Activated naive CD4-positive, alpha-beta T cell treated with anti-CD3 and anti-CD28 coated beads for 36 hours (primary cell): ENCODE measurements around the gene HARS2. TPM values are rescaled to one million over a fixed set of nuclear protein-coding genes. Genes with fewer than 3 reads are reported as not detected.
"Not testable (repeated sequence)": the region's sequence is repeated elsewhere in the genome, so short reads cannot be mapped to it uniquely, and the experiment has no call there.

Experiments
- CTCF ChIA-PET: fragments of 350-600 bp; sonication (Branson Sonifier 250); formaldehyde crosslinking; loops from one replicate; lab custom pipeline; 2021; ENCODE audit warnings: antibody characterized with exemption; lab: Charles Lee
- DNase-seq: peaks from one replicate; pipeline ENCODE4 v3.0.0-alpha.2; 2020
- H3K27ac Mint-ChIP-seq: one replicate; pipeline ENCODE4 v1.8.0; 2021; ENCODE audit warnings: mild to moderate bottlenecking, mixed read lengths
- H3K27me3 Mint-ChIP-seq: one replicate; pipeline ENCODE4 v1.8.0; 2021; ENCODE audit warnings: low read depth, mixed read lengths
- H3K36me3 Mint-ChIP-seq: one replicate; pipeline ENCODE4 v1.8.0; 2021; ENCODE audit warnings: low read depth, mixed read lengths
- H3K4me1 Mint-ChIP-seq: one replicate; pipeline ENCODE4 v1.8.0; 2021; ENCODE audit warnings: low read depth, mixed read lengths
- H3K4me3 Mint-ChIP-seq: one replicate; pipeline ENCODE4 v1.8.0; 2021; ENCODE audit warnings: mild to moderate bottlenecking, moderate library complexity, mixed read lengths
- H3K9me3 Mint-ChIP-seq: one replicate; pipeline ENCODE4 v1.8.0; 2021; ENCODE audit warnings: mixed read lengths
- intact Hi-C: fragments of 100-400 bp; cut with micrococcal nuclease; formaldehyde crosslinking; loops from one replicate; pipeline ENCODE4 v1.15.1; 2023
- total RNA-seq, 2 experiments: library from RNA; stranded (reverse); gene quantifications; one replicate each; pipeline ENCODE4 v1.2.3, GENCODE V29; 2021

HARS2 gene
- total RNA-seq = 10 to 100 TPM; 27.4 to 29.3 TPM

- DNase-seq = peak; percentile 92
- Mint-ChIP-seq H3K4me3 (peak within 1 kb of the TSS; percentile 100), H3K9me3 (no peaks in the 10 kb centered on the region), H3K27ac (peak within 1 kb of the TSS; percentile 97), H3K4me1 (peaks cover 35% of the 10 kb centered on the region), H3K36me3 (peaks cover 19% of the 10 kb centered on the region), H3K27me3 (no peaks in the 10 kb centered on the region)
- CTCF ChIA-PET = interaction anchor here (0.7 to 1.8 kb wide), 6 partner anchors 17 to 318 kb away, joined by 3 to 6 read pairs (median 3); partner anchors contain the start of gene SRA1
- intact Hi-C loops = loop anchor here (1.0 to 2.0 kb wide), 10 partner anchors 9 to 388 kb away; partner anchors contain the start of genes ANKHD1, APBB3, IK and NDUFA2
These were observed at the start of gene HARS2, which contains the start of gene HARS1 for GRCh38 chr5:140690941-140691924. TSS of gene HARS2 (plus strand) at chr5:140691455. CDS start at chr5:140691649, 194 bp downstream. TSS of gene HARS1 (minus strand) at chr5:140691370. CDS start at chr5:140691304, 66 bp downstream.

- H3K4me1 Mint-ChIP-seq = peaks cover 45% of the 10 kb centered on the region
- H3K4me3 Mint-ChIP-seq = no peak overlapping the region
- intact Hi-C loops = no loop called here
- no peaks in the 10 kb centered on the region for H3K9me3 Mint-ChIP-seq
- H3K36me3 Mint-ChIP-seq = peaks cover 22% of the 10 kb centered on the region
- no peaks in the 10 kb centered on the region for H3K27me3 Mint-ChIP-seq
- no peak for DNase-seq
- H3K27ac Mint-ChIP-seq = no peak overlapping the region
- CTCF ChIA-PET = interaction anchor here (0.6 to 0.8 kb wide), 2 partner anchors 79 to 269 kb away, joined by 3 read pairs; no protein-coding TSS in a partner anchor
These were observed 49.5 kb upstream of the HARS2 start for GRCh38 chr5:140641716-140642115.

GRCh38 chr5:140642718-140643117, 48.5 kb upstream of the HARS2 start:
- H3K9me3 Mint-ChIP-seq = no peaks in the 10 kb centered on the region
- peaks cover 25% of the 10 kb centered on the region for H3K36me3 Mint-ChIP-seq
- H3K27ac Mint-ChIP-seq = peak overlapping the region; percentile 12
- H3K4me3 Mint-ChIP-seq = no peak overlapping the region
- H3K27me3 Mint-ChIP-seq = no peaks in the 10 kb centered on the region
- DNase-seq = no peak
- intact Hi-C loops = no loop called here
- CTCF ChIA-PET = interaction anchor here (0.5 to 1.0 kb wide), 4 partner anchors 14 to 270 kb away, joined by 3 read pairs; partner anchors contain the start of gene EIF4EBP3
- peaks cover 48% of the 10 kb centered on the region for H3K4me1 Mint-ChIP-seq

DNA sequence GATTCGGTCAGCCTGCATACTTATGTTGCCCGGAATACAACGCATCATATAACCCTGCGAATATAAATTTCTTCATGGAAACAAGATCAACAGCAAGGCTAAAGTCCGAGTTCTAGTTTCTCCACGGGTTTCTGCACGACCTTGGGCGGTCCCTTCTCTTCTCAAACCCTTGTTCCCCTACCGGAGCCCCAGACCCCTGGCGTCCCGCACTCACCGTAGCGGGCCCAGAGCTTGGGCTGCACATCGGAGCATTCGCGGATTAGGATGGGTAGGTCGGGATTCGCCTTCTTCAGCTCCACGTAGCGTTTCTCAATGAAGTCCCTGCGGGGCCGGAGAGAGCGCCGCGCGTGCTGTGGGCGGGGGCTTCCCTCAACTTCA, 44.2 kb upstream of the HARS2 start:
- no peak for DNase-seq
- Mint-ChIP-seq H3K4me3 (peak overlapping the region; percentile 100), H3K36me3 (peaks cover 33% of the 10 kb centered on the region), H3K4me1 (peaks cover 39% of the 10 kb centered on the region), H3K9me3 (no peaks in the 10 kb centered on the region), H3K27ac (peak overlapping the region; percentile 99), H3K27me3 (no peaks in the 10 kb centered on the region)
- intact Hi-C loops = loop anchor here (1.0 to 5.0 kb wide), 8 partner anchors 8 to 970 kb away; partner anchors contain the start of genes ANKHD1, APBB3, DIAPH1 and HARS1
- CTCF ChIA-PET = interaction anchor here (0.7 to 2.7 kb wide), 8 partner anchors 8 to 403 kb away, joined by 3 to 19 read pairs (median 4); partner anchors contain the start of genes HARS1 and HARS2

DNA sequence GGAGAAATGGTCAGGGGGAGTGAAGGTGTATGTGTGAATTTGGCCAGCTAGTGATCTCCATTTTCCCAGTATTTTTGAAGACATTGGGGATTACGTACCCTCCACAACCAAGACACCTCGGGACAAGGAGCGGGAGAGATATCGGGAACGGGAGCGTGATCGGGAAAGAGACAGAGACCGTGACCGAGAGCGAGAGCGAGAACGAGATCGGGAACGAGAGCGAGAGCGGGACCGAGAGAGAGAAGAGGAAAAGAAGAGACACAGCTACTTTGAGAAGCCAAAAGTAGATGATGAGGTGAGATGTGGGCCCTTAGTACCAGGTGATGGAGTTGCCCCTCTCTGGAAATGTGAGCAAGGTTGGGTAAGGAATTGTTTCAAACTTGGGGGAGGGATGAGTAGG, 32.4 kb upstream of the HARS2 start:
- H3K4me1 Mint-ChIP-seq = peaks cover 4% of the 10 kb centered on the region
- H3K27me3 Mint-ChIP-seq = no peaks in the 10 kb centered on the region
- H3K36me3 Mint-ChIP-seq = peaks cover 48% of the 10 kb centered on the region
- H3K4me3 Mint-ChIP-seq = no peak overlapping the region
- no peak for DNase-seq
- intact Hi-C loops = no loop called here
- no peaks in the 10 kb centered on the region for H3K9me3 Mint-ChIP-seq
- CTCF ChIA-PET = interaction anchor here (1.7 kb wide), 1 partner anchor 11 kb away, joined by 4 read pairs; the partner anchor contains the start of genes IK and NDUFA2
- H3K27ac Mint-ChIP-seq = no peak overlapping the region

DNA sequence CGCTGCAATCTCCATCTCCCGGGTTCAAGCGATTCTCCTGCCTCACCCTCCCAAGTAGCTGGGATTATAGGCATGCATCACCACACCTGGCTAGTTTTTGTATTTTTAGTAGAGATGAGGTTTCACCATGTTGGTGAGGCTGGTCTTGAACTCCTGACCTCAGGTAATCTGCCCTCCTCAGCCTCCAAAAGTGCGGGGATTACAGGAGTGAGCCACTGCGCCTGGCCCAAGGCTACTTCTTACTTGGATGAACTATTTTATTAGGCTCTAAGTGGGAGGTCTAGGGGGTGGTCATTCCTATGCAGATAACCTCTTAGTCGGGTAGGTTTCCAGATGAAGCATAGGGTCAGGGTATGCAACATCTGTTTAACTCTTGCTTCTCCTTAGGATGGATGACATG, 30.9 kb upstream of the HARS2 start:
- Mint-ChIP-seq H3K36me3 (peaks cover 44% of the 10 kb centered on the region), H3K4me1 (peaks cover 12% of the 10 kb centered on the region)
- H3K4me3 Mint-ChIP-seq, H3K27ac Mint-ChIP-seq, intact Hi-C loops, DNase-seq, H3K9me3 Mint-ChIP-seq, H3K27me3 Mint-ChIP-seq, CTCF ChIA-PET: not testable (repeated sequence)

GRCh38 chr5:140664030-140664358, 27.3 kb upstream of the HARS2 start:
- intact Hi-C loops = loop anchor here (1.0 kb wide), 8 partner anchors 17 to 489 kb away; partner anchors contain the start of genes ANKHD1, APBB3, CYSTM1 and HARS1
- no peak for DNase-seq
- H3K36me3 Mint-ChIP-seq = peaks cover 37% of the 10 kb centered on the region
- H3K27ac Mint-ChIP-seq = peak overlapping the region; percentile 91
- peak overlapping the region; percentile 97 for H3K4me3 Mint-ChIP-seq
- H3K9me3 Mint-ChIP-seq = no peaks in the 10 kb centered on the region
- CTCF ChIA-PET = interaction anchor here (0.6 kb wide), 1 partner anchor 544 kb away, joined by 4 read pairs; no protein-coding TSS in a partner anchor
- peaks cover 33% of the 10 kb centered on the region for H3K4me1 Mint-ChIP-seq
- H3K27me3 Mint-ChIP-seq = no peaks in the 10 kb centered on the region

GRCh38 chr5:140664359-140665119, 26.7 kb upstream of the HARS2 start, which contains the start of gene WDR55:
TSS of gene WDR55 (plus strand) at chr5:140664904. CDS start at chr5:140664913, 9 bp downstream.
- no peaks in the 10 kb centered on the region for H3K9me3 Mint-ChIP-seq
- peaks cover 33% of the 10 kb centered on the region for H3K4me1 Mint-ChIP-seq
- no peaks in the 10 kb centered on the region for H3K27me3 Mint-ChIP-seq
- intact Hi-C loops = loop anchor here (1.0 kb wide), 8 partner anchors 17 to 489 kb away; partner anchors contain the start of genes ANKHD1, APBB3, CYSTM1 and HARS1
- H3K4me3 Mint-ChIP-seq = peak within 1 kb of the TSS; percentile 97
- peaks cover 38% of the 10 kb centered on the region for H3K36me3 Mint-ChIP-seq
- H3K27ac Mint-ChIP-seq = peak within 1 kb of the TSS; percentile 91
- peak; percentile 97 for DNase-seq
- CTCF ChIA-PET = interaction anchor here (1.0 kb wide), 1 partner anchor 303 kb away, joined by 5 read pairs; no protein-coding TSS in a partner anchor

- H3K4me3 Mint-ChIP-seq, H3K27me3 Mint-ChIP-seq, DNase-seq, CTCF ChIA-PET, H3K9me3 Mint-ChIP-seq, intact Hi-C loops, H3K27ac Mint-ChIP-seq: not testable (repeated sequence)
- H3K4me1 Mint-ChIP-seq = peaks cover 18% of the 10 kb centered on the region
- H3K36me3 Mint-ChIP-seq = peaks cover 24% of the 10 kb centered on the region
These were observed 20.2 kb upstream of the HARS2 start for GRCh38 chr5:140671035-140671434.

GRCh38 chr5:140671472-140672125, 19.7 kb upstream of the HARS2 start:
- H3K36me3 Mint-ChIP-seq = peaks cover 22% of the 10 kb centered on the region
- no peak overlapping the region for H3K4me3 Mint-ChIP-seq
- DNase-seq = no peak
- intact Hi-C loops = no loop called here
- H3K27ac Mint-ChIP-seq = no peak overlapping the region
- H3K4me1 Mint-ChIP-seq = peaks cover 13% of the 10 kb centered on the region
- no peaks in the 10 kb centered on the region for H3K27me3 Mint-ChIP-seq
- CTCF ChIA-PET = no interaction called here
- H3K9me3 Mint-ChIP-seq = no peaks in the 10 kb centered on the region

DNA sequence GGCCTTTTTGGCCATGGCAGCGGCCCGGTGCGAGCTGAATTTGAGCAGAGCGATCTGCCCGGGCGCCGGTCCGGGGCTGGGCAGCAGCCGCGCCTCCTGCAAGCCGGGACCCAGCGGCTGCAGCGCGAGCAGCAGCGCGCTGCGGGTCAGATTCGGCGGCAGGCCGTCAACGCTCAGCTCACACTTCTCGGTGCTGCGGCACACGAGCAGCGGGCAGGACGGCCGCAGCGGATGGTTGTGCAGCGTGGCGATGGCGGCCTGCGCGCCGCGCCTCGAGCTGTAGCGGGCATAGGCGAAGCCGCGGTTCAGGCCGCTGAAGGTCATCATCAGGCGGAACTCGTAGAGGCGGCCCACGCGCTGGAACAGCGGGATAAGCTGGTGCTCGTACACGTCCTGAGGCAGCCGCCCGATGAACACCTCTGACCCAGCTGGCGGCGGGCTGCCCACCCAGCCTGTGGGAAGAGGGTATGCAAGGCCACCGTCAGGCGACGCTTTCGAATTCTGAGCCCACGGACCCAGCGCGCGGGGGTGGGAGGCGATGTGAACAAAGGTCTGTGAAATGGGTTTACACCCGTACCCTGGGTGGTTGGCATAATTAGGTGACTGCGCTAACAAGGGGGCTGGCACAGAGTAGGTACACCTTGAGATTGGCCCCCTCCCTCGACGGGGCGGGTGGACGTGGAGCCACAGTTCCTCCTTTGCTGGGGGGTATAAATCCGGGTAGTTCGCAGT, 18.6 kb upstream of the HARS2 start:
- H3K27me3 Mint-ChIP-seq = no peaks in the 10 kb centered on the region
- no peaks in the 10 kb centered on the region for H3K9me3 Mint-ChIP-seq
- CTCF ChIA-PET = no interaction called here
- H3K4me3 Mint-ChIP-seq = no peak overlapping the region
- H3K36me3 Mint-ChIP-seq = peaks cover 23% of the 10 kb centered on the region
- no peak overlapping the region for H3K27ac Mint-ChIP-seq
- peaks cover 2% of the 10 kb centered on the region for H3K4me1 Mint-ChIP-seq
- DNase-seq = peak; percentile 51
- intact Hi-C loops = no loop called here
